Activated T-cell treated with anti-CD3 and anti-CD28 coated beads, Interleukin-2, amount 50 U/mL, for 4 hours (primary cell): Measurements from ENCODE around the gene ATP6AP1. TPM values are rescaled to one million over a fixed set of nuclear protein-coding genes. Genes with fewer than 3 reads are reported as not detected.

ENCODE experiments used
- ATAC-seq, 2 donors: fragments of 200-7000 bp; cut with Tn5 transposase; one replicate each; pipeline ENCODE4 v1.10.0; 2021
- DNase-seq: peaks from one replicate; pipeline ENCODE4 v3.0.0-alpha.2; 2020
- H3K27me3 Mint-ChIP-seq: one replicate; pipeline ENCODE4 v1.8.0; 2021; ENCODE audit warnings: low read depth, mixed read lengths
- H3K36me3 Mint-ChIP-seq: one replicate; pipeline ENCODE4 v1.8.0; 2022; ENCODE audit warnings: mixed read lengths; ENCODE audit not compliant: insufficient read depth
- H3K4me1 Mint-ChIP-seq: one replicate; pipeline ENCODE4 v1.8.0; 2021; ENCODE audit warnings: low read depth, mixed read lengths
- H3K4me3 Mint-ChIP-seq: one replicate; pipeline ENCODE4 v1.8.0; 2021; ENCODE audit warnings: mild to moderate bottlenecking, moderate library complexity, mixed read lengths
- H3K9me3 Mint-ChIP-seq: one replicate; pipeline ENCODE4 v1.8.0; 2021; ENCODE audit warnings: mixed read lengths
- total RNA-seq, 3 donors: library from RNA; stranded (reverse); gene quantifications; one replicate each; pipeline ENCODE4 v1.2.1, GENCODE V29; 2021

Gene ATP6AP1
- total RNA-seq, 3 donors from 2014 or later = 33.7 to 42.2 (median 40.8) TPM

DNA sequence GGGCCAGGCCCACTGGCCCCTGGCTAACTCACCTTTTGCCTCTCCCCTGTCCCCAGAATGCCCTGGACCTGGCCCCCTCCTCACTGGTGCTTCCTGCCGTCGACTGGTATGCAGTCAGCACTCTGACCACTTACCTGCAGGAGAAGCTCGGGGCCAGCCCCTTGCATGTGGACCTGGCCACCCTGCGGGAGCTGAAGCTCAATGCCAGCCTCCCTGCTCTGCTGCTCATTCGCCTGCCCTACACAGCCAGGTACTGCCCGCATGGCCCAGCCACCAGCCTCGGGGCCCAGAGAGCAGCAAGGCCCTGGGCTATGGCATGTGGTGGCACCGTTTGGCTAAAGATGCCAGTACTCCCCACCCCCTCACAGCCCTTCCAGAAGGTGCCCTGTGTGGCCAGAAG is 3.7 kb downstream of the ATP6AP1 start:
- no peaks in the 10 kb centered on the region for H3K27me3 Mint-ChIP-seq
- peaks cover 5% of the 10 kb centered on the region for H3K36me3 Mint-ChIP-seq
- H3K9me3 Mint-ChIP-seq = no peaks in the 10 kb centered on the region
- H3K4me3 Mint-ChIP-seq = no peak overlapping the region
- ATAC-seq (no peak), DNase-seq (no peak)
- peaks cover 26% of the 10 kb centered on the region for H3K4me1 Mint-ChIP-seq

GRCh38 chrX:154433605-154434004 is 5.1 kb downstream of the ATP6AP1 start:
- no peak for ATAC-seq
- H3K4me3 Mint-ChIP-seq = no peak overlapping the region
- DNase-seq = no peak

DNA sequence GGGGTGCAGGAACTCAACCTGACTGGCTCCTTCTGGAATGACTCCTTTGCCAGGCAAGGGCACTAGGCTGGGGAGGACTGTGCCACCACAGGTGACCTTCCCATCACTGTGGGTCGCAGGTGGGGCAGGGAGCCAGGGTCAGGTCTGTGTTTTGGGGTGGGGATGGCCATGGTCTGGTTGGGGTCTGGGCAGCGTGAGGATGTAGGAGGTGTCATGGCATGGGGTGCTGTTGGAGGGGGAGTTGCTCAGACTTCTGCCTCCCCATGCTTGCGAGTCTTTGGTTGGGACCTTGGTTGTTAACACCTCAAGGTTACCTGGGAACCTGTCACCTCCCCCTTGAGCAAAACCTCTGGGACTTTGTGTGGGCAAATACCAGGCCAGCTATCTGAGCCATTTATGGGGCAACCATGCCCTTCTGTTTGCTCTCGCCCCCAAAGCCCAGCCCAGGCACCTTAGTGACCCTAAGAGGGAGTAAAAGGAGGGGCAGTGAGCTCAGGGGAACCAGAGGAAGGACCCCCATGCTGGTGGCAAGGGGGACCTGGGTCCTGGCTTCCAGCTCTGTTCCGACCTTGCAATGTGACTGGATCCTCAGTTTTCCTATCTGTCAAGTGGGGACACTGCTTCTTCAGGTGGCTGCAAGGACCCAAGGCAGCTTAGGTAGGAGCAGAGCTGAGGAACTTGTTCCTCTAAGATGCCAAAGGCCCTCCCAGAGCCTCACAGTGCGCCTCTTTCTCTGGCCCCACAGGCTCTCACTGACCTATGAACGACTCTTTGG is 6.1 kb downstream of the ATP6AP1 start:
- Mint-ChIP-seq H3K27me3 (no peaks in the 10 kb centered on the region), H3K9me3 (no peaks in the 10 kb centered on the region), H3K4me3 (no peak overlapping the region), H3K36me3 (peaks cover 5% of the 10 kb centered on the region), H3K4me1 (peaks cover 25% of the 10 kb centered on the region)
- DNase-seq (no peak), ATAC-seq (no peak)

More at GRCh38 chrX:154433605-154434004, 5.1 kb downstream of the ATP6AP1 start:
- Mint-ChIP-seq H3K9me3 (no peaks in the 10 kb centered on the region), H3K36me3 (peaks cover 5% of the 10 kb centered on the region), H3K4me1 (peaks cover 27% of the 10 kb centered on the region), H3K27me3 (no peaks in the 10 kb centered on the region)

- no peak overlapping the region for H3K4me3 Mint-ChIP-seq
- H3K4me1 Mint-ChIP-seq = peaks cover 22% of the 10 kb centered on the region
- ATAC-seq (no peak), DNase-seq (no peak)
- H3K9me3 Mint-ChIP-seq = no peaks in the 10 kb centered on the region
- no peaks in the 10 kb centered on the region for H3K27me3 Mint-ChIP-seq
- H3K36me3 Mint-ChIP-seq = peaks cover 5% of the 10 kb centered on the region
Measured at GRCh38 chrX:154435171-154435733, 6.8 kb downstream of the ATP6AP1 start.

DNA sequence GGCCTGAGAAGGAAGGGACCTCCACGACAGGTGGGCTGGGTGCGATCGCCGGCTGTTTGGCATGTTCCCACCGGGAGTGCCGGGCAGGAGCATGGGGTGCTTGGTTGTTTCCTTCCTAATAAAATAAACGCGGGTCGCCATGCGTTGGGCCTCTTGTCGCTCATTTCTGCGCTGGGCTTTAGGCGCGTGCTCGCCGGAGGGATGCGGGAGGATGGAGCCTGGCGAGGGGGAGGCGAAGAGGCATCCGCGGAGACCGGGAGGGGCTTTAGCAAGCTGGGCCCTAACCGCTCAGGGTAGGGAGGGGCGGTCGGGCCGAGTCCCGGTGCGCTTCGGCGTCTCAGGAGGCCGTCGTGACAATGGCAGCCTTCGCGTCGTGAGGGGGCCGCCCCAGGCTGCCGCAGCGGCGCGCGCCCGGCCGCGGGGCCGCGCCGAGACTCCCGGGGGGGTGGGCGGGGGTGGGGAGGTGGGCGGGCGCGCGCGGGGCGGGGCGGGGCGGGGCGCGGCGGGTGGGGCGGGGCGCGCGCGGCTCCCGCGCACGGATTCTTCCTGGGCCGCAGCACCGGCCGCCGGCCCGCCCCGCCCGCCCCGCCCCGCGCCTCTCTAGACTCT is 8.0 kb downstream of the ATP6AP1 start:
- ATAC-seq (peak; percentile 67 to 77), DNase-seq (peak; percentile 37)
- Mint-ChIP-seq H3K4me3 (peak overlapping the region; percentile 76), H3K27me3 (no peaks in the 10 kb centered on the region), H3K36me3 (peaks cover 2% of the 10 kb centered on the region), H3K9me3 (no peaks in the 10 kb centered on the region), H3K4me1 (peaks cover 22% of the 10 kb centered on the region)

- H3K36me3 Mint-ChIP-seq = peaks cover 2% of the 10 kb centered on the region
- H3K4me1 Mint-ChIP-seq = peaks cover 26% of the 10 kb centered on the region
- peak within 1 kb of the TSS; percentile 86 for H3K4me3 Mint-ChIP-seq
- peak; percentile 54 to 60 for ATAC-seq
- H3K9me3 Mint-ChIP-seq = no peaks in the 10 kb centered on the region
- no peaks in the 10 kb centered on the region for H3K27me3 Mint-ChIP-seq
- peak; percentile 48 for DNase-seq
Measured at GRCh38 chrX:154436983-154437752, 8.7 kb downstream of the ATP6AP1 start, which contains the start of gene GDI1. Gene GDI1, plus strand, starts transcription at chrX:154437154. Its CDS starts 101 bp downstream, at chrX:154437255.

- ATAC-seq (no peak), DNase-seq (no peak)
- Mint-ChIP-seq H3K27me3 (no peaks in the 10 kb centered on the region), H3K4me3 (peak overlapping the region; percentile 86), H3K9me3 (no peaks in the 10 kb centered on the region), H3K36me3 (peaks cover 1% of the 10 kb centered on the region), H3K4me1 (peaks cover 28% of the 10 kb centered on the region)
Measured at GRCh38 chrX:154437971-154438893, 9.8 kb downstream of the ATP6AP1 start.

DNA sequence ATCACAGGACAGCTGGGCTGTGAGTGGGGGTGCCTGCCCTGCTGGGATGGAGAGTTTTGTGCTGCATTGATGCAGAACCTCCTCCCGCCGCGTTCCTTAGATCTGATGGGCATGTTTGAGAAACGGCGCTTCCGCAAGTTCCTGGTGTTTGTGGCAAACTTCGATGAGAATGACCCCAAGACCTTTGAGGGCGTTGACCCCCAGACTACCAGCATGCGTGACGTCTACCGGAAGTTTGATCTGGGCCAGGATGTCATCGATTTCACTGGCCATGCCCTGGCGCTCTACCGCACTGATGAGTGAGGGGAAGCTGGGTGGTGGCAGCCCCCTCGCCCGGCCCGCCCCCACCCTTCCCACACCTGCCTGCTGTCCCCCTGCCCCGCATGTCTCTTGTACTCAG is 11.4 kb downstream of the ATP6AP1 start:
- DNase-seq (no peak), ATAC-seq (no peak)
- peaks cover 31% of the 10 kb centered on the region for H3K4me1 Mint-ChIP-seq
- no peaks in the 10 kb centered on the region for H3K27me3 Mint-ChIP-seq
- no peaks in the 10 kb centered on the region for H3K36me3 Mint-ChIP-seq
- no peaks in the 10 kb centered on the region for H3K9me3 Mint-ChIP-seq
- H3K4me3 Mint-ChIP-seq = no peak overlapping the region

DNA sequence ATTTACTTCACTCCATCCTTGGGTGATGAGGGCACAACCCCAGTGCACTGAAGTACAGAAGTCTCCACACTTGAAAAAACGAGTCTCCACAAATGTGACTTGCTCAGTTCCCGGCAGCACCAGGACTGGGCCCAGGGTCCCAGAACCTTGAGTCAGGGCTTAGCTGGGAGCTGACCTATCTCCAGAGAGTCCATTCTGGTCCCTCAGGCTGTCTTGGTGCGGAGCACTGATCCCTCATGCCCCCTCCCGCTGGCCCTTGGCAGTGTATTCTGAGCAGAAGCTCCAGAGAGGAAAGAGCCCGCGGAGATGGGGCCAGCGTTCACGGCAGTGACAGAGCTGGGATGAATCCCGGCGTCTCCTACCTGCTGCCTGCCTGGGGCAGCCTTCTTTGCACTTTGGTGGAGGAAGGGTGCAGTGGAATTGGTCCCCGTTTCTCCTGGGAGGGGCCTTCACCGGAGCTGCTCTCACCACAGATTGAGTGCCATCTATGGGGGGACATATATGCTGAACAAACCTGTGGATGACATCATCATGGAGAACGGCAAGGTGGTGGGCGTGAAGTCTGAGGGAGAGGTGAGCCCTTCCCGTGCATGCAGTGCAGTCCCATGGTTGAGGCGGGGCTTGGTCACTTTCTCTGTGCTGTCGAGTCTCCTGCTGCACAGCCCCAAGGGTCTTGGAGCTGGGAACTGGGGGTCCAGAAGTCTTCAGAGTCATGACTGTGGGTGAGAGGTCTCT is 12.3 kb downstream of the ATP6AP1 start:
- no peak for ATAC-seq
- no peak for DNase-seq
- peaks cover 31% of the 10 kb centered on the region for H3K4me1 Mint-ChIP-seq
- no peaks in the 10 kb centered on the region for H3K36me3 Mint-ChIP-seq
- no peaks in the 10 kb centered on the region for H3K9me3 Mint-ChIP-seq
- no peak overlapping the region for H3K4me3 Mint-ChIP-seq
- H3K27me3 Mint-ChIP-seq = no peaks in the 10 kb centered on the region

- Mint-ChIP-seq H3K27me3 (no peaks in the 10 kb centered on the region), H3K4me3 (no peak overlapping the region), H3K9me3 (no peaks in the 10 kb centered on the region), H3K4me1 (peaks cover 24% of the 10 kb centered on the region), H3K36me3 (no peaks in the 10 kb centered on the region)
- ATAC-seq = no peak
- no peak for DNase-seq
Measured at GRCh38 chrX:154441564-154441963, 13.1 kb downstream of the ATP6AP1 start.

- Mint-ChIP-seq H3K4me1 (peaks cover 24% of the 10 kb centered on the region), H3K36me3 (peaks cover 3% of the 10 kb centered on the region), H3K4me3 (no peak overlapping the region), H3K27me3 (no peaks in the 10 kb centered on the region), H3K9me3 (no peaks in the 10 kb centered on the region)
- DNase-seq (no peak), ATAC-seq (no peak)
Measured at GRCh38 chrX:154441984-154442707, 13.7 kb downstream of the ATP6AP1 start.

DNA sequence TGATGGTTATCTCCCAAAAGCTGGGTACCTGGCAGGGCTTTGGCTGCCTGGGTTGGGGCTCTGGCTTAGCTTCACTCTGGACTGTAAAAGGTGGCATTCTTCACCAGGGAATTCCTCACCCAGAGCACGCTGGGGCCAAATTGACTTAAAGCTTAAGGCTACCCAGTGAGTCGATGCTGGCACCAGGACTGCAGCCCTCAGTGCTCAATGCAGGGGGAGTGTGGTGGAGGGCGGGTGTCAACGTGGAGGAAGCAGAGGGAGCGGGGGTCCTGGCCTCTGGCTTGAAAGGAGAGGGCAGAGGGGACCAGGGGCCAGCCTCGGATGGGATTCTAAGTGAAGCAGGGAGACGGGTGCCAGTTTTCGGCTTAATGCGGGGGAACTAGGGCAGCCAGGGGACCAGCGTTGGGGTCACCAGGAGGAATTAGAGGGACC is 15.0 kb downstream of the ATP6AP1 start:
- no peak for DNase-seq
- peak in 1 of 2 donors; percentile 7 for ATAC-seq

More for the DNA sequence above, 15.0 kb downstream of the ATP6AP1 start:
- Mint-ChIP-seq H3K36me3 (peaks cover 5% of the 10 kb centered on the region), H3K4me3 (peak overlapping the region; percentile 70), H3K27me3 (no peaks in the 10 kb centered on the region), H3K9me3 (no peaks in the 10 kb centered on the region), H3K4me1 (peaks cover 20% of the 10 kb centered on the region)
